Osteocyte (in vitro differentiated cells): ENCODE results near the gene PLPP3. TPM values are rescaled to one million over a fixed set of nuclear protein-coding genes. Genes with fewer than 3 reads are reported as not detected.

Experiments used
- DNase-seq: peaks from one replicate; pipeline ENCODE4 v3.0.0; 2021; ENCODE audit warnings: mixed read lengths; ENCODE audit not compliant: unreplicated experiment; ENCODE audit errors: extremely low spot score
- H3K27ac Mint-ChIP-seq: one replicate; pipeline ENCODE4 v1.8.0; 2021; ENCODE audit warnings: mild to moderate bottlenecking, mixed read lengths; ENCODE audit not compliant: unreplicated experiment
- H3K27me3 Mint-ChIP-seq: one replicate; pipeline ENCODE4 v1.8.0; 2021; ENCODE audit warnings: mixed read lengths; ENCODE audit not compliant: unreplicated experiment
- H3K36me3 Mint-ChIP-seq: one replicate; pipeline ENCODE4 v1.8.0; 2021; ENCODE audit warnings: mixed read lengths; ENCODE audit not compliant: unreplicated experiment
- H3K4me1 Mint-ChIP-seq: one replicate; pipeline ENCODE4 v1.8.0; 2021; ENCODE audit warnings: mixed read lengths; ENCODE audit not compliant: unreplicated experiment
- H3K4me3 Mint-ChIP-seq: one replicate; pipeline ENCODE4 v1.8.0; 2021; ENCODE audit warnings: mild to moderate bottlenecking, moderate library complexity, mixed read lengths; ENCODE audit not compliant: unreplicated experiment
- H3K9me3 Mint-ChIP-seq: one replicate; pipeline ENCODE4 v1.8.0; 2021; ENCODE audit warnings: mixed read lengths; ENCODE audit not compliant: unreplicated experiment
- total RNA-seq: library from RNA; stranded (reverse); gene quantifications from 2 replicates; pipeline ENCODE4 v1.2.1, GENCODE V29; 2021
- TF ChIP-seq, protein P1 (sequence below): fragments of 200-600 bp; sonication (generic); IDR thresholded peaks from 2 replicates; pipeline ENCODE4 v1.5.0; 2021; ENCODE audit warnings: antibody characterized with exemption, mild to moderate bottlenecking, moderate library complexity

PLPP3 gene
- total RNA-seq, 1 donor from 2014 or later = 157 TPM

DNA sequence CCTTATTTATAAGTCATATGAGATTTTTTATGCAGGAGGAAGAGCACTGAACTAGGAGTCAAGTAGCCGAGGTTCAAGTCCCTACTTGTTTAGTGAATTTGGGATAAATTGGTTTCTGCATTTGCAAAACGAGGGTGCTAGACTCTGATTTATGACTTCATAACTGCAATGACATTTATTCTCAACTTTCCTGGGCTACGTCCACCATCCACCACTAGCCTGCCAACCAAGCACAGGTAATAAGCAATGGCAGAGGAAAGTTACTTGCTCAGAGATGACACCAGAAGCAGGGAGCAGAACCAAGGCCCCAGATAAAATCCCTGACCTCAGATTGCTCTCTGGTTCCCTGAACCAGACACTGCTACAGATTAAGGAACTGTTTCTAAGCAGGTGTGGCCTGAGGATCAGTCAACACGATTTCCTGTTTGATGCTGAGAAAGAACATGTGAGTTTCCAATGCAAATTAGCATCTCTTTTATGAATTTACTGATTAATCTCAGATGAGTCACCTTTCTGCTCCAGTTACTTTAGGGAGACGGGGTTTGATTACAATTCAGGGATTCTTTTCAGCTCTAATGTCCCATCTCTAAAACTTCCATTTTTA lies 52.7 kb downstream of the PLPP3 start:
- no peaks in the 10 kb centered on the region for H3K9me3 Mint-ChIP-seq
- no peak overlapping the region for H3K4me3 Mint-ChIP-seq
- peaks cover 53% of the 10 kb centered on the region for H3K4me1 Mint-ChIP-seq
- H3K27ac Mint-ChIP-seq = no peak overlapping the region
- peaks cover 39% of the 10 kb centered on the region for H3K36me3 Mint-ChIP-seq
- H3K27me3 Mint-ChIP-seq = no peaks in the 10 kb centered on the region
- TF ChIP-seq, protein P1, sequence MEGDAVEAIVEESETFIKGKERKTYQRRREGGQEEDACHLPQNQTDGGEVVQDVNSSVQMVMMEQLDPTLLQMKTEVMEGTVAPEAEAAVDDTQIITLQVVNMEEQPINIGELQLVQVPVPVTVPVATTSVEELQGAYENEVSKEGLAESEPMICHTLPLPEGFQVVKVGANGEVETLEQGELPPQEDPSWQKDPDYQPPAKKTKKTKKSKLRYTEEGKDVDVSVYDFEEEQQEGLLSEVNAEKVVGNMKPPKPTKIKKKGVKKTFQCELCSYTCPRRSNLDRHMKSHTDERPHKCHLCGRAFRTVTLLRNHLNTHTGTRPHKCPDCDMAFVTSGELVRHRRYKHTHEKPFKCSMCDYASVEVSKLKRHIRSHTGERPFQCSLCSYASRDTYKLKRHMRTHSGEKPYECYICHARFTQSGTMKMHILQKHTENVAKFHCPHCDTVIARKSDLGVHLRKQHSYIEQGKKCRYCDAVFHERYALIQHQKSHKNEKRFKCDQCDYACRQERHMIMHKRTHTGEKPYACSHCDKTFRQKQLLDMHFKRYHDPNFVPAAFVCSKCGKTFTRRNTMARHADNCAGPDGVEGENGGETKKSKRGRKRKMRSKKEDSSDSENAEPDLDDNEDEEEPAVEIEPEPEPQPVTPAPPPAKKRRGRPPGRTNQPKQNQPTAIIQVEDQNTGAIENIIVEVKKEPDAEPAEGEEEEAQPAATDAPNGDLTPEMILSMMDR = no peak
- no peak for DNase-seq

DNA sequence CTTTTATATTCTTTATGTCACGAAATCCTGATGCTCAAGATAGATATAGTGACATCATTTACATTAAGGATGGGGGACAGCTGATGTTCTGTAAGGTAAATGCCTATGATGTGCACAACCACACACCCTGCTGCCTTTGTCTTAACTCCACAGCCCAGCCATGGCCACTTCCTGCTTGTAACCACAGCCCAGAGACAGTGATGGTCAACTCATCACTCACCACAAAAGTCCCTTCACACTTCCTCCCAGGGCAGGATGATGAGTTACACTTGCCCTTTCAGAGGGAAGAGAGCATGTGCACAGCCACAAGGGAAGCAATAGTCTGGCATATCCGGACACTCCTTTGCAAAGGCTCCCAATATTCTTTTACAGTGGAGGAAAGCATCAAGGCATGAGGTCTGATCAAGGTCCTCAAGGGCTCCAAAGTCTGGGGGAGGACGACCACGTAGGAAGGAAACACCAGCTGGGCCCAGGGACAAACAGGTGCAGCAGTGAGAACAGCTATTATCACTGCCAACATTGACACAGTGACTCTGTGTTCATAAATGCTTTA lies 53.8 kb downstream of the PLPP3 start:
- no peak for DNase-seq
- TF ChIP-seq, protein P1 = no peak
- H3K27ac Mint-ChIP-seq = peak overlapping the region; percentile 50
- H3K36me3 Mint-ChIP-seq = peaks cover 44% of the 10 kb centered on the region
- peaks cover 59% of the 10 kb centered on the region for H3K4me1 Mint-ChIP-seq
- H3K9me3 Mint-ChIP-seq = no peaks in the 10 kb centered on the region
- no peaks in the 10 kb centered on the region for H3K27me3 Mint-ChIP-seq
- no peak overlapping the region for H3K4me3 Mint-ChIP-seq

- Mint-ChIP-seq H3K27ac (peak overlapping the region; percentile 27), H3K36me3 (peaks cover 54% of the 10 kb centered on the region), H3K4me1 (peaks cover 63% of the 10 kb centered on the region), H3K27me3 (no peaks in the 10 kb centered on the region), H3K9me3 (no peaks in the 10 kb centered on the region), H3K4me3 (no peak overlapping the region)
- DNase-seq = no peak
- TF ChIP-seq, protein P1 = no peak
These were observed 55.1 kb downstream of the PLPP3 start for GRCh38 chr1:56524263-56524662.

- no peaks in the 10 kb centered on the region for H3K27me3 Mint-ChIP-seq
- TF ChIP-seq, protein P1 = no peak
- H3K27ac Mint-ChIP-seq = peak overlapping the region; percentile 34
- H3K4me1 Mint-ChIP-seq = peaks cover 52% of the 10 kb centered on the region
- H3K9me3 Mint-ChIP-seq = no peaks in the 10 kb centered on the region
- peaks cover 61% of the 10 kb centered on the region for H3K36me3 Mint-ChIP-seq
- H3K4me3 Mint-ChIP-seq = no peak overlapping the region
- no peak for DNase-seq
These were observed 56.7 kb downstream of the PLPP3 start for GRCh38 chr1:56522680-56523079.

DNA sequence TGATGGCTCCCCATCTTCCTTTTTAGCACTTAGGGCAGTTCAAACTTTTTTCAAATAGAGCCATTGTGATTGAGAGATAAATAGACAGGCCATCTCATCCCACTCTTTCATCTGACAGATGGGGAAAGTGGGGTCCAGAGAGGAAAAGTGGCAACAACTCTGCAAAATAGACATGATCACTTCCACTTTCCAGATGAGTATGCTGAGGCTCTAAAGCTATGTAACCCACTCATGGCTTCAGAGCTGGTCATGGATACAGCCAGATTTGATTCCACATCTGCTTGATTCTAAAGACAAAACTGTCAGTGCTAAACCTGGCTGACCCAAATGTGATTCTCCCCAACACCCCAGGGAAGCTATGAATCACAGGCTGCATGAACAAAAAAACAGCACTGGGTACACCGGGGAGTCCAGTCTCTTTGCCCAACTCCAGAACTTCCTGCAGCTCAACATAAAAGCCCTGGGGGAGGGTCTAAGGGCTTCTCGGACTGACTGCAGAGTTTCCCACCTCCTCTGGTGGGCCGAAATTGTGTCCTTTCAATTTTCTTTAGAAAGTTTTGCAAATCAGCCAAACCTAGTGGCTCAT lies 59.3 kb downstream of the PLPP3 start:
- no peak overlapping the region for H3K27ac Mint-ChIP-seq
- no peak for DNase-seq
- H3K4me3 Mint-ChIP-seq = no peak overlapping the region
- peaks cover 68% of the 10 kb centered on the region for H3K36me3 Mint-ChIP-seq
- no peaks in the 10 kb centered on the region for H3K9me3 Mint-ChIP-seq
- no peaks in the 10 kb centered on the region for H3K27me3 Mint-ChIP-seq
- TF ChIP-seq, protein P1 = no peak
- peaks cover 33% of the 10 kb centered on the region for H3K4me1 Mint-ChIP-seq
